Upper lobe of left lung (tissue), 4 donors: ENCODE data around the gene SPARCL1.

ENCODE experiments used
- POLR2AphosphoS5 ChIP-seq, 2 donors: sonication (generic); formaldehyde crosslinking; IDR thresholded peaks; one replicate each; pipeline ENCODE4 v1.5.1; 2017; ENCODE audit warnings: antibody characterized with exemption in 2 of 2
- TF ChIP-seq, protein P1 (sequence below), 6 experiments: fragments of 450-650 bp in 4 of 6; fragments of 200-600 bp in 2 of 6; sonication (generic) in 2 of 6; IDR thresholded peaks; one replicate each; pipeline ENCODE4 v1.5.1; 2016 to 2019; ENCODE audit warnings: antibody characterized with exemption in 6 of 6

DNA sequence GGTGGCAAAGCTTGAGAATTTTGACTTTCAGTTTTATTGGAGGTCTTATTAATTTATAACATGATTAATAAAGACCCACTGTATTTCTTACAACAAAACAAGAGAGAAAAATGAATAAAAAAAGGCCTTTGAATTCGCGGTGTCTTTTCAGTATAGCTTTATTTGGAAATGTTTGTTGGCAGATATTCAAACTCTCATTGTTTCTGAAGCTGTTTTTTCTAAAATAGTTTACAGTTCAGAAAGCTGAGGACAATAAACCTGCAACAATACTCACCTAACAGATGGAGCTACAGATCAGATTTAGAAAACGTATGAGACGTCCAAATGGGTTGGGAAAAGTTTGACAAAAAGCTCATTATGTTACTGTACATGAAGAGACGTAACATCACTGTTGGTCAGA, 2.4 kb upstream of the SPARCL1 start:
- TF ChIP-seq, protein P1, sequence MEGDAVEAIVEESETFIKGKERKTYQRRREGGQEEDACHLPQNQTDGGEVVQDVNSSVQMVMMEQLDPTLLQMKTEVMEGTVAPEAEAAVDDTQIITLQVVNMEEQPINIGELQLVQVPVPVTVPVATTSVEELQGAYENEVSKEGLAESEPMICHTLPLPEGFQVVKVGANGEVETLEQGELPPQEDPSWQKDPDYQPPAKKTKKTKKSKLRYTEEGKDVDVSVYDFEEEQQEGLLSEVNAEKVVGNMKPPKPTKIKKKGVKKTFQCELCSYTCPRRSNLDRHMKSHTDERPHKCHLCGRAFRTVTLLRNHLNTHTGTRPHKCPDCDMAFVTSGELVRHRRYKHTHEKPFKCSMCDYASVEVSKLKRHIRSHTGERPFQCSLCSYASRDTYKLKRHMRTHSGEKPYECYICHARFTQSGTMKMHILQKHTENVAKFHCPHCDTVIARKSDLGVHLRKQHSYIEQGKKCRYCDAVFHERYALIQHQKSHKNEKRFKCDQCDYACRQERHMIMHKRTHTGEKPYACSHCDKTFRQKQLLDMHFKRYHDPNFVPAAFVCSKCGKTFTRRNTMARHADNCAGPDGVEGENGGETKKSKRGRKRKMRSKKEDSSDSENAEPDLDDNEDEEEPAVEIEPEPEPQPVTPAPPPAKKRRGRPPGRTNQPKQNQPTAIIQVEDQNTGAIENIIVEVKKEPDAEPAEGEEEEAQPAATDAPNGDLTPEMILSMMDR (IDR thresholded peaks at IDR 0.05): no peak
- no peak for TF ChIP-seq POLR2AphosphoS5 (IDR thresholded peaks at IDR 0.05)
